Upper lobe of left lung (tissue), 4 donors: ENCODE measurements around the gene PTPN2.

Experiments used
- CTCF ChIP-seq, 6 experiments: fragments of 450-650 bp in 4 of 6; fragments of 200-600 bp in 2 of 6; sonication (generic) in 2 of 6; IDR thresholded peaks; one replicate each; pipeline ENCODE4 v1.5.1; 2016 to 2019; ENCODE audit warnings: antibody characterized with exemption in 6 of 6
- EP300 ChIP-seq, 4 donors: sonication (generic); formaldehyde crosslinking; IDR thresholded peaks; one replicate each; pipeline ENCODE4 v1.5.1; 2017; ENCODE audit warnings: antibody characterized with exemption in 4 of 4, control low read depth in 2 of 4

- no peak for TF ChIP-seq CTCF (IDR thresholded peaks at IDR 0.05)
- TF ChIP-seq EP300 (IDR thresholded peaks at IDR 0.05), result no peak
Measured at GRCh38 chr18:12841070-12841469, 43.0 kb downstream of the PTPN2 start.
